COLO668 (cell line): ENCODE results near the gene ATP5MC2.

Source experiments
- DNase-seq: peaks from one replicate; lab custom pipeline; 2025; ENCODE audit not compliant: unreplicated experiment; lab: John Stamatoyannopoulos, UW

Gene ATP5MC2

GRCh38 chr12:53616950-53617349 lies 58.9 kb downstream of the ATP5MC2 start:
- no peak for DNase-seq
